Lung (tissue), 12 donors: Measurements from ENCODE around the gene ZNF362. TPM values are rescaled to one million over a fixed set of nuclear protein-coding genes. Genes with fewer than 3 reads are reported as not detected.

Experiments
- ATAC-seq: fragments of 200-7000 bp; cut with Tn5 transposase; one replicate; pipeline ENCODE4 v1.9.1; 2020; ENCODE audit warnings: moderate number of reproducible peaks; ENCODE audit not compliant: insufficient read depth, low FRiP score
- DNase-seq, 3 donors: peaks; one replicate each; pipeline ENCODE4 v3.0.0-alpha.2; 2013 to 2017
- H3K27ac ChIP-seq, 2 donors: one replicate each; pipeline ENCODE4 v1.5.1; 2013; ENCODE audit warnings: mild to moderate bottlenecking in 2 of 2, moderate library complexity in 2 of 2, control low read depth in 1 of 2, inconsistent platforms in 1 of 2, low read depth in 1 of 2, low read length in 1 of 2
- H3K27me3 ChIP-seq, 3 donors: one replicate each; pipeline ENCODE4 v1.5.1; 2013; ENCODE audit warnings: low read length in 2 of 3; ENCODE audit not compliant: control insufficient read depth in 3 of 3, insufficient read depth in 3 of 3
- H3K36me3 ChIP-seq, 4 donors: one replicate each; pipeline ENCODE4 v1.5.1; 2013; ENCODE audit warnings: low read length in 4 of 4, mild to moderate bottlenecking in 1 of 4, moderate library complexity in 1 of 4; ENCODE audit not compliant: control insufficient read depth in 4 of 4, insufficient read depth in 4 of 4
- H3K4me1 ChIP-seq, 5 donors: one replicate each; pipeline ENCODE4 v1.5.1; 2013; ENCODE audit warnings: low read length in 5 of 5, mild to moderate bottlenecking in 2 of 5, moderate library complexity in 1 of 5; ENCODE audit not compliant: control insufficient read depth in 5 of 5, insufficient read depth in 5 of 5
- H3K4me3 ChIP-seq: one replicate; pipeline ENCODE4 v1.5.1; 2013; ENCODE audit warnings: mild to moderate bottlenecking, control low read depth, moderate library complexity
- H3K9ac ChIP-seq, 2 donors: one replicate each; pipeline ENCODE4 v1.5.1; 2013; ENCODE audit warnings: low read length in 2 of 2, control low read depth in 1 of 2; ENCODE audit not compliant: insufficient read depth in 1 of 2
- H3K9me3 ChIP-seq, 4 donors: one replicate each; pipeline ENCODE4 v1.5.1; 2013; ENCODE audit warnings: low read length in 3 of 4, mild to moderate bottlenecking in 1 of 4, moderate library complexity in 1 of 4; ENCODE audit not compliant: control insufficient read depth in 4 of 4, insufficient read depth in 3 of 4
- WGBS, 2 donors: extraction: QIAGEN DNeasy Blood & Tissue Kit; methylation state at CpG; one replicate each; pipeline ENCODE4 v1.1.7; 2013; 5-methylcytosine and 5-hydroxymethylcytosine counted together
- polyA plus RNA-seq, 2 donors: library from polyadenylated mRNA; stranded (reverse); fragments of 200-250 nt; gene quantifications; one replicate each; pipeline ENCODE4 v1.2.1, GENCODE V29; 2013
- total RNA-seq, 2 donors: library from RNA; depleted of rRNA in 1 of 2; stranded (reverse); fragments of >200 nt in 1 of 2; gene quantifications; one replicate each; pipeline ENCODE4 v1.2.1, GENCODE V29; 2014 to 2021
- TF ChIP-seq, protein P1 (sequence below): IDR thresholded peaks from 2 replicates; pipeline ENCODE4 v1.5.1; 2012; ENCODE audit warnings: mild to moderate bottlenecking; ENCODE audit errors: control extremely low read depth, extremely low read depth
- donor health status: control.
- donor health status: control.
- donor health status: Bipolar disorder and iron deficiency.
- donor health status: healthy.
- donor health status: DM: yes; HTN: yes; CAD: no.

The ZNF362 gene
- total and polyA plus RNA-seq, 4 donors: 10.2 to 35.0 (median 16.5) TPM

DNA sequence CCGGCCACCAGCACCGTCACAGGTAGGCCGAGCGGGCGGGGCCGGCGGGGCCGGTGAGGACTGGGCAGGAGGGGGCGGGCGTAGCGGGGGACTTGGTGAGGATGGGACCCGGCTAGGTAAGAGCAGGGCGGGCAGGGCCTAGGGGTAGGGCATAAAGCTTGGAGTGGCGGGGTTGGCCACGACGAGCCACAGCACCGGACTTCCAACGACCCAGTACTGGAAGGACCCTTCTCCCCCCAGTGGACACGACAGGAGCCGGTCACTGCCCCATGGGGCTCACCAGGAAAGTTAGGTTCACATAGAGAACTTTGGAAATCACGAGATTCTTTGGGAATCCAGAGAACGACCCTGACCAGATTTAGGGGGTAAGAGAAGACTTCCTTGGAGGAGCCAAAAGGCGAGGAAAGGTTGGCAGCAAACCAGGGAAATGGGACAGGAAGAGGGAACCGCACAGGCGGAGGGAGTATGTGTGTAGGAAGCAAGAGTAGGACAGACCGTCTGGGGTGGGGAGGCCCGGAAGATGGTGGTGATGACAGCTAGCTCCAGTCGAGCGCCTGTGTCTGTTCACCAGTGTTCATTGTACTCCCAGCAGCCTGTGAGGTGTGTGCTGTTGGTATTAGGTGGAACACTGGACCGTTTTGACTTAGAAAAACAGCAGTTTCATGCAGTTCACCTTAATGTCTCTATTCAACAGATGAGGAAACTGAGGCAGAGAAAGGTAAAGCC lies 20.4 kb downstream of the ZNF362 start:
- no peak for DNase-seq
- H3K9ac ChIP-seq: no peak overlapping the region
- no peak overlapping the region for H3K4me3 ChIP-seq
- H3K36me3 ChIP-seq: peaks cover 3 to 35% (median 26%) of the 10 kb centered on the region in 4 donors
- ATAC-seq: no peak
- TF ChIP-seq, protein P1, sequence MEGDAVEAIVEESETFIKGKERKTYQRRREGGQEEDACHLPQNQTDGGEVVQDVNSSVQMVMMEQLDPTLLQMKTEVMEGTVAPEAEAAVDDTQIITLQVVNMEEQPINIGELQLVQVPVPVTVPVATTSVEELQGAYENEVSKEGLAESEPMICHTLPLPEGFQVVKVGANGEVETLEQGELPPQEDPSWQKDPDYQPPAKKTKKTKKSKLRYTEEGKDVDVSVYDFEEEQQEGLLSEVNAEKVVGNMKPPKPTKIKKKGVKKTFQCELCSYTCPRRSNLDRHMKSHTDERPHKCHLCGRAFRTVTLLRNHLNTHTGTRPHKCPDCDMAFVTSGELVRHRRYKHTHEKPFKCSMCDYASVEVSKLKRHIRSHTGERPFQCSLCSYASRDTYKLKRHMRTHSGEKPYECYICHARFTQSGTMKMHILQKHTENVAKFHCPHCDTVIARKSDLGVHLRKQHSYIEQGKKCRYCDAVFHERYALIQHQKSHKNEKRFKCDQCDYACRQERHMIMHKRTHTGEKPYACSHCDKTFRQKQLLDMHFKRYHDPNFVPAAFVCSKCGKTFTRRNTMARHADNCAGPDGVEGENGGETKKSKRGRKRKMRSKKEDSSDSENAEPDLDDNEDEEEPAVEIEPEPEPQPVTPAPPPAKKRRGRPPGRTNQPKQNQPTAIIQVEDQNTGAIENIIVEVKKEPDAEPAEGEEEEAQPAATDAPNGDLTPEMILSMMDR: no peak
- no peak overlapping the region for H3K27ac ChIP-seq
- no peaks in the 10 kb centered on the region for H3K27me3 ChIP-seq
- WGBS, 2 donors: 86 to 90% methylated on average over 30 of the region's 30 CpGs
- peaks cover 0 to 2% (median 0%) of the 10 kb centered on the region in 5 donors for H3K4me1 ChIP-seq
- no peaks in the 10 kb centered on the region for H3K9me3 ChIP-seq

DNA sequence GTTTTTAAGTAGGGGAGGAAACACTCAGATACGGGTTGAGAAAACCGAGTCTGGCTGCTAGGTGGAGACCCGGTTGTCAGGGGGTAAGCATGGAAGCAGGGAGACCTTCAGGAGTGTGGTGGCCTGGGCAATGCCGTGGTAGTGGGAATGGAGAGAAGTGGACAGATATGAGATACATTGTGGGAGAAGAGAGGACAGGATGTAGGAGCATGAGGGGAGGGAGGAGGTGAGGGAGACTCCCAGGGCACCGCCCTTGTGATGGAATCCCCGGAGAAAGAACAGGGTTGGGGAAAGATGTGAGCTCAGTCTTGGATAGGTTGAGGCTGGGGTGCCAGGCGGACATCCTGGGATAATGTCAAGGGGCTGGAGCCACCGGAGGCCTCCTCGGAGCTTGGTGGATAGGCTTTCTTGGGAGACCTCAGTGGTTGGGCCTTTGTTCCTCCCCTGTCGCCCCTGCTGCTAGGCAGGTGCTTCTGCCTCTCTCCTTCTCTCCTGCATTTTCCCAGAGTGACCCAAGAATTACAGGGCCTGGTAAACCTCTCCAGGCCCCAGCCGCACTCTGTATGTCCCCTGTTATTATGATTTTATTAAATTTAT lies 21.3 kb downstream of the ZNF362 start:
- H3K9me3 ChIP-seq: no peaks in the 10 kb centered on the region
- no peak overlapping the region for H3K9ac ChIP-seq
- ATAC-seq: no peak
- no peak for DNase-seq
- H3K36me3 ChIP-seq: peaks cover 3 to 41% (median 31%) of the 10 kb centered on the region in 4 donors
- TF ChIP-seq, protein P1: no peak
- H3K4me3 ChIP-seq: no peak overlapping the region
- 93 to 94% methylated on average over 10 to 11 of the region's 11 CpGs for WGBS, 2 donors
- no peaks in the 10 kb centered on the region for H3K27me3 ChIP-seq
- no peak overlapping the region for H3K27ac ChIP-seq
- H3K4me1 ChIP-seq: peaks cover 0 to 2% (median 0%) of the 10 kb centered on the region in 5 donors

DNA sequence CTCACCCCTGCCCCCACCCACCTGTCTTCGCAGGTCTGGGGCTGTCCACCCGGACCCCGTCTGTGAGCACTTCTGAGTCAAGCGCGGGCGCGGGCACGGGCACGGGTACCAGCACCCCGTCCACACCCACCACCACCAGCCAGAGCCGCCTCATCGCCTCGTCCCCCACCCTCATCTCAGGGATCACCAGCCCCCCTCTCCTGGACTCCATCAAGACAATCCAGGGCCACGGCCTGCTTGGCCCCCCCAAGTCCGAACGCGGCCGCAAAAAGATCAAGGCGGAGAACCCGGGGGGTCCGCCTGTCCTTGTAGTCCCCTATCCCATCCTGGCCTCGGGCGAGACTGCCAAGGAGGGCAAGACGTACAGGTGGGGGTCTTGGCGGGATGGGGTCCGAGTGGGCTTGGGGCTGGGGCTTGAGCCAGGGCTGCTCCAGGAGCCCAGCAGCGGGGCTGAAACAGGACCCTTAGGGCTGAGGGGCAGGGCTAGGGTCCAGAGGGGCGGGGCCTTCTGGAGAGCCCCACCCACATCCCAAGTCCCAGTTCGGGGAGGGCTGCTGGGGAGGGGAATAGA lies 23.9 kb downstream of the ZNF362 start:
- TF ChIP-seq, protein P1: no peak
- H3K36me3 ChIP-seq: peaks cover 3 to 40% (median 32%) of the 10 kb centered on the region in 4 donors
- H3K4me3 ChIP-seq: no peak overlapping the region
- no peak overlapping the region for H3K27ac ChIP-seq
- H3K27me3 ChIP-seq: no peaks in the 10 kb centered on the region
- H3K9me3 ChIP-seq: no peaks in the 10 kb centered on the region
- H3K4me1 ChIP-seq: no peaks in the 10 kb centered on the region
- no peak overlapping the region for H3K9ac ChIP-seq
- ATAC-seq: no peak
- no peak for DNase-seq
- WGBS, 2 donors: 96 to 99% methylated on average over 29 of the region's 29 CpGs
